Adrenal gland (tissue), 12 donors: ENCODE results near the gene NEU3. TPM values are rescaled to one million over a fixed set of nuclear protein-coding genes. Genes with fewer than 3 reads are reported as not detected.

Experiments used
- DNase-seq, 7 donors: peaks; one replicate each; pipeline ENCODE4 v3.0.0-alpha.2; 2019 to 2020
- H3K27ac ChIP-seq, 5 donors: fragments of 200-600 bp; sonication (generic) in 4 of 5; 1 replicate in 3 of 5; 2 replicates in 2 of 5; pipeline versions ENCODE4 v1.5.1 to v1.8.0; 2016 to 2020; ENCODE audit warnings: mild to moderate bottlenecking in 1 of 5
- H3K27me3 ChIP-seq: fragments of 200-600 bp; 2 replicates; pipeline ENCODE4 v1.8.0; 2021
- H3K36me3 ChIP-seq, 2 donors: fragments of 200-600 bp; replicated peaks in 1 of 2; 1 replicate in 1 of 2; 2 replicates in 1 of 2; pipeline versions ENCODE4 v1.5.1 to v1.8.0; 2018 to 2022
- H3K4me1 ChIP-seq, 2 donors: fragments of 200-600 bp; replicated peaks in 1 of 2; 1 replicate in 1 of 2; 2 replicates in 1 of 2; pipeline versions ENCODE4 v1.5.1 to v1.8.0; 2018 to 2021
- H3K4me3 ChIP-seq, 4 donors: fragments of 200-600 bp; sonication (generic) in 3 of 4; one replicate each; pipeline ENCODE4 v1.5.1; 2016 to 2018
- H3K9me3 ChIP-seq, 3 donors: fragments of 200-600 bp; sonication (generic) in 1 of 3; replicated peaks in 1 of 3; 1 replicate in 2 of 3; 2 replicates in 1 of 3; pipeline versions ENCODE4 v1.5.1 to v1.8.0; 2016 to 2021
- POLR2A ChIP-seq, 2 donors: fragments of 450-650 bp; IDR thresholded peaks; one replicate each; pipeline ENCODE4 v1.6.1; 2017; ENCODE audit warnings: antibody characterized with exemption in 2 of 2, mild to moderate bottlenecking in 2 of 2, moderate library complexity in 1 of 2
- WGBS, 4 donors: extraction: QIAGEN DNeasy Blood & Tissue Kit in 2 of 4; methylation state at CpG; one replicate each; pipeline versions ENCODE4 v1.1.5 to v1.1.7; 2013 to 2017; 5-methylcytosine and 5-hydroxymethylcytosine counted together
- intact Hi-C, 2 donors: fragments of 100-400 bp; cut with DNase I; formaldehyde crosslinking; loops; one replicate each; pipeline versions ENCODE4 v1.14.1 to v1.15.0; 2022 to 2023
- polyA plus RNA-seq, 3 donors: library from polyadenylated mRNA; stranded (reverse); fragments of 200-250 nt in 2 of 3; fragments of 350-450 nt in 1 of 3; fragmentation: Illumina TruSeq in 1 of 3; extraction: RNeasy Lipid Tissue Mini Kit (QIAGEN cat#74804) in 1 of 3; gene quantifications; one replicate each; pipeline ENCODE4 v1.2.3, GENCODE V29; 2013 to 2014
- total RNA-seq, 9 donors: library from RNA; depleted of rRNA in 4 of 9; stranded (reverse); fragments of >200 nt in 4 of 9; fragments of 120-200 nt in 1 of 9; fragmentation: NEBNext Ultra II Directional in 1 of 9; extraction: Animal tissue kit (Norgen Biotek cat#: 25700) in 1 of 9; gene quantifications; one replicate each; pipeline versions ENCODE4 v1.1.0 to v1.2.4, GENCODE V29; 2013 to 2023
- TF ChIP-seq, protein P1 (sequence below), 6 experiments: fragments of 450-650 bp in 4 of 6; fragments of 200-600 bp in 2 of 6; sonication (generic) in 1 of 6; IDR thresholded peaks; 1 replicate in 5 of 6; 2 replicates in 1 of 6; pipeline versions ENCODE4 v1.5.1 to v1.8.0; 2016 to 2021; ENCODE audit warnings: antibody characterized with exemption in 6 of 6, mild to moderate bottlenecking in 2 of 6, moderate library complexity in 1 of 6
- donor health status: healthy with polysubstance abuse.
- donor health status: Bipolar disorder and iron deficiency.
- donor health status: DM: yes; HTN: yes; CAD: no.
- donor health status: DM: no; HTN: no; CAD: no.
- donor health status: DM: no; HTN: no; CAD: no.
- donor health status: DM: yes; HTN: yes; CAD: no.

The NEU3 gene
- total and polyA plus RNA-seq, 12 donors = 8.3 to 34.9 (median 19.7) TPM

DNA sequence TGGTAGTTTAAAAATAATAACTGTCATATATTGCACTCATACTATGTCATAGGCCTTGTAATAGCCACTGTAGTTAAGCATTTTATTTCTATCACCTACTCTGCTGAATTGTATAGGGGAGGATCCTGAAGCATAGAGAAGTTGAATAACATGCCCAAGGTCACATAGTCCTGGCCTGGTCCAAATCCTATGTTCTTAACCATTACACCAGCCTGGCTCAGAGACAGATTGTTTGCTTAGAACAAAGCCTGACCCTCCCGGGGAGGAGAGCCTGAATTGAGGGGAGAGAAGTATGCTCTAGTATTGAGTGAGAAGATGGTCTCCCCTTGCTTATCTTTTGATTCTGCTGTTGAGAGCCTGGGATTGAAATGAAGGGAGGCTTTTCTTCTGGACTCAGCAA lies 2.2 kb downstream of the NEU3 start:
- Histone ChIP-seq H3K9me3 (no peaks in the 10 kb centered on the region), H3K4me3 (no peak overlapping the region), H3K27me3 (no peaks in the 10 kb centered on the region), H3K4me1 (peaks cover 24% of the 10 kb centered on the region in 2 donors), H3K27ac (peak overlapping the region in 1 of 5 donors; percentile 1), H3K36me3 (peaks cover 0 to 17% of the 10 kb centered on the region in 2 donors)
- DNase-seq = peak in 1 of 7 donors; percentile 53
- WGBS, 4 donors = 13 to 53% (median 44%) methylated on average over 1 of the region's 1 CpG
- TF ChIP-seq, protein P1, sequence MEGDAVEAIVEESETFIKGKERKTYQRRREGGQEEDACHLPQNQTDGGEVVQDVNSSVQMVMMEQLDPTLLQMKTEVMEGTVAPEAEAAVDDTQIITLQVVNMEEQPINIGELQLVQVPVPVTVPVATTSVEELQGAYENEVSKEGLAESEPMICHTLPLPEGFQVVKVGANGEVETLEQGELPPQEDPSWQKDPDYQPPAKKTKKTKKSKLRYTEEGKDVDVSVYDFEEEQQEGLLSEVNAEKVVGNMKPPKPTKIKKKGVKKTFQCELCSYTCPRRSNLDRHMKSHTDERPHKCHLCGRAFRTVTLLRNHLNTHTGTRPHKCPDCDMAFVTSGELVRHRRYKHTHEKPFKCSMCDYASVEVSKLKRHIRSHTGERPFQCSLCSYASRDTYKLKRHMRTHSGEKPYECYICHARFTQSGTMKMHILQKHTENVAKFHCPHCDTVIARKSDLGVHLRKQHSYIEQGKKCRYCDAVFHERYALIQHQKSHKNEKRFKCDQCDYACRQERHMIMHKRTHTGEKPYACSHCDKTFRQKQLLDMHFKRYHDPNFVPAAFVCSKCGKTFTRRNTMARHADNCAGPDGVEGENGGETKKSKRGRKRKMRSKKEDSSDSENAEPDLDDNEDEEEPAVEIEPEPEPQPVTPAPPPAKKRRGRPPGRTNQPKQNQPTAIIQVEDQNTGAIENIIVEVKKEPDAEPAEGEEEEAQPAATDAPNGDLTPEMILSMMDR (IDR thresholded peaks at IDR 0.05) = no peak
- no peak for TF ChIP-seq POLR2A (IDR thresholded peaks at IDR 0.05)
- intact Hi-C loops = no loop called here

DNA sequence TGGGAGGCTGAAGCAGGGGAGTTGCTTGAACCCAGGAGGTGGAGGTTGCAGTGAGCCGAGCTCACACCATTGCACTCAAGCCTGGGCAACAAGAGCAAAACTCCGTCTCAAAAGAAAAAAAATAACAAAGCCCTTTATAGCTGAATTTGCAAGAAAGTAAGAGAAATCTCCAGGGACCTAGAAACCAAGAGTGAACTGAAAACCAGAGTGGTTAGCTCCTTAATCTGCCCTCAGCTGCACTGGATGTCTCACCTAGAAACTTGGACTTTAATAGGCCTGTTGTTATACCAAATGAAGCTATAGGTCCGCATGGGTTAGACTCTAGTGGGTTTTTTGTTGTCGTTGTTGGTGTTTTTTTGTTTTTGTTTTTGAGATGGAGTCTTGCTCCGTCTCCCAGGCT lies 4.1 kb downstream of the NEU3 start:
- Histone ChIP-seq H3K9me3 (no peaks in the 10 kb centered on the region), H3K4me3 (no peak overlapping the region), H3K36me3 (peaks cover 0 to 17% of the 10 kb centered on the region in 2 donors), H3K27ac (no peak overlapping the region), H3K4me1 (peaks cover 24% of the 10 kb centered on the region in 2 donors), H3K27me3 (no peaks in the 10 kb centered on the region)
- no peak for TF ChIP-seq POLR2A (IDR thresholded peaks at IDR 0.05)
- TF ChIP-seq, protein P1 (IDR thresholded peaks at IDR 0.05) = no peak
- intact Hi-C loops = no loop called here
- DNase-seq = no peak
- 96% methylated on average over 5 of the region's 5 CpGs for WGBS, 4 donors

DNA sequence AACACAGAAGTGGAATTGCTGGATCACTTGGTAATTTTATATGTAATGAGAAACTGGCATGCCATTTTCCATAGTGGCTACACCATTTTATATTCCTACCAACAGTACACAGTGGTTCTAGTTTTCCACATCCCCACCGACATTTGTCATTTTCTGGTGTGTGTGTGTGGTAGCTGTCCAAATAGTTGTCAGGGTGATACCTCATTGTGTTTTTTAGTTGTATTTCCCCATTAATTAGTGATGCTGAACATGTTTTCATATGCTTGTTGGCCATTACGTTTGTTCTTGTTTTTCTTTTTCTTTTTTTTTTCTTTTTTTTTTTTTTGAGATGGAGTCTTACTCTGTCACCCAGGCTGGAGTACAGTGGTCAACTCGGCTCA lies 12.2 kb downstream of the NEU3 start:
- Histone ChIP-seq H3K36me3 (peaks cover 0 to 6% of the 10 kb centered on the region in 2 donors), H3K27ac (no peak overlapping the region), H3K9me3 (no peaks in the 10 kb centered on the region), H3K27me3 (no peaks in the 10 kb centered on the region), H3K4me3 (no peak overlapping the region), H3K4me1 (no peaks in the 10 kb centered on the region)
- intact Hi-C loops = no loop called here
- no peak for DNase-seq
- 84 to 96% (median 91%) methylated on average over 3 of the region's 3 CpGs for WGBS, 4 donors
- TF ChIP-seq POLR2A (IDR thresholded peaks at IDR 0.05) = no peak

DNA sequence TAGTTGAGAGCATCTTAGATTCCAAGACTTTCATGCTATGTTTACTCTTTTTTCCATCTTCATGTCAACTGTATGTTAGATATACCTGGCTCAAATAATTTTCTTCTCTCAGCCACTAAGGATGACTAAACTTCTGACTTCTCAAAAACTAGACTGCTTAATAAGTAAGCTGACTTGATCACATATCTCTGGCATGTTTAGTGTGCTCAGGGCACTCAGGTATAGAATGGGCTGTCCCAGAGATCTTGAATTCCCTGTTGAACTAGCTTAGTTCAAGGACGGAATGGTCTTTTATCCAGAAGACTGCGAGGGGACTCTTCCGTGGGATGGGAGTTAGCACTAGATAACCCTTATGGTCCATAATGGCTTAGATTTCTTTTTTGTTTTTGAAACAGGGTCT lies 13.0 kb downstream of the NEU3 start:
- H3K36me3 ChIP-seq = peaks cover 0 to 14% of the 10 kb centered on the region in 2 donors
- no peaks in the 10 kb centered on the region for H3K4me1 ChIP-seq
- no peaks in the 10 kb centered on the region for H3K27me3 ChIP-seq
- no peak for TF ChIP-seq POLR2A (IDR thresholded peaks at IDR 0.05)
- TF ChIP-seq, protein P1 (IDR thresholded peaks at IDR 0.05) = no peak
- no peaks in the 10 kb centered on the region for H3K9me3 ChIP-seq
- 93 to 96% (median 96%) methylated on average over 3 of the region's 3 CpGs for WGBS, 4 donors
- intact Hi-C loops = no loop called here
- H3K27ac ChIP-seq = no peak overlapping the region
- DNase-seq = no peak
- no peak overlapping the region for H3K4me3 ChIP-seq

DNA sequence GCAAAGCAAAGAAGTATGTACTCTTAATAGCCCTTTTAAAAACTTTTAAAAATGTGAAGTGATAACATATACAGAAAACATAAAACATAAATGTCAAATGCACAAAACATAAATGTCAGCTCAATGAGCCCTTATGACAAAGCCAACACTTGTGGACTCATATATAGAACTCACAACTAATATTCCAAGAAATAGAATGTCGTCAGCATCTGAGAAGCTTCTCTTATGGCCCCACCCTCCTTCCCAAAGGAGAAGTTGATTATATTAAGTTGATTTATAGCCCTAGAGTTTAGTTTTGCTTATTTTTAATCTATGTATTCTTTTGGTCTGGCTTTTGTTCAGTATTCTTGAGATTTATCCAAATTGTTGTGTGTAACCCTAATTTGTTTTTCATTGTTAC lies 13.8 kb downstream of the NEU3 start:
- H3K9me3 ChIP-seq = no peaks in the 10 kb centered on the region
- no peak for DNase-seq

More for the DNA sequence above, 13.8 kb downstream of the NEU3 start:
- Histone ChIP-seq H3K4me3 (no peak overlapping the region), H3K36me3 (peaks cover 0 to 19% of the 10 kb centered on the region in 2 donors), H3K4me1 (no peaks in the 10 kb centered on the region), H3K27me3 (no peaks in the 10 kb centered on the region), H3K27ac (no peak overlapping the region)
- intact Hi-C loops = no loop called here
- no peak for TF ChIP-seq POLR2A (IDR thresholded peaks at IDR 0.05)
- TF ChIP-seq, protein P1 (IDR thresholded peaks at IDR 0.05) = no peak
- 88 to 96% (median 92%) methylated on average over 1 of the region's 1 CpG for WGBS, 4 donors
